Daoy (cell line): Measurements from ENCODE around the gene AOPEP. TPM values are rescaled to one million over a fixed set of nuclear protein-coding genes. Genes with fewer than 3 reads are reported as not detected.

Experiments
- DNase-seq: peaks from one replicate; pipeline ENCODE4 v3.0.0-alpha.2; 2015; ENCODE audit warnings: low read depth
- total RNA-seq: library from RNA; depleted of rRNA; stranded (reverse); fragments of >200 nt; shearing (Covaris generic); gene quantifications from 2 replicates; pipeline ENCODE4 v1.2.3, GENCODE V29; 2014

The AOPEP gene
- total RNA-seq, 1 experiment from 2014 or later, result 37.8 TPM

GRCh38 chr9:94791435-94791834 is 64.9 kb downstream of the AOPEP start:
- no peak for DNase-seq

GRCh38 chr9:94792511-94792910 is 66.0 kb downstream of the AOPEP start:
- DNase-seq, result peak; percentile 61

- no peak for DNase-seq
Observed at GRCh38 chr9:94794476-94795167, 68.1 kb downstream of the AOPEP start.

GRCh38 chr9:94796687-94797086 is 70.2 kb downstream of the AOPEP start:
- DNase-seq, result no peak

GRCh38 chr9:94798201-94798600 is 71.7 kb downstream of the AOPEP start:
- no peak for DNase-seq

GRCh38 chr9:94798708-94799107 is 72.2 kb downstream of the AOPEP start:
- no peak for DNase-seq

- DNase-seq, result peak; percentile 88
Observed at GRCh38 chr9:94799578-94800264, 73.2 kb downstream of the AOPEP start.

GRCh38 chr9:94800424-94801117 is 74.1 kb downstream of the AOPEP start:
- no peak for DNase-seq

GRCh38 chr9:94801234-94801633 is 74.7 kb downstream of the AOPEP start:
- DNase-seq, result no peak

- no peak for DNase-seq
Observed at GRCh38 chr9:94801681-94802080, 75.2 kb downstream of the AOPEP start.

- no peak for DNase-seq
Observed at GRCh38 chr9:94802251-94802650, 75.8 kb downstream of the AOPEP start.

- peak; percentile 88 for DNase-seq
Observed at GRCh38 chr9:94802793-94803192, 76.3 kb downstream of the AOPEP start.

GRCh38 chr9:94804316-94804715 is 77.8 kb downstream of the AOPEP start:
- no peak for DNase-seq

- DNase-seq, result no peak
Observed at GRCh38 chr9:94805051-94805489, 78.6 kb downstream of the AOPEP start.

- peak; percentile 66 for DNase-seq
Observed at GRCh38 chr9:94805585-94805984, 79.1 kb downstream of the AOPEP start.

- peak; percentile 30 for DNase-seq
Observed at GRCh38 chr9:94806307-94806893, 79.9 kb downstream of the AOPEP start.

- no peak for DNase-seq
Observed at GRCh38 chr9:94807556-94807955, 81.1 kb downstream of the AOPEP start.

- DNase-seq, result peak; percentile 34
Observed at GRCh38 chr9:94808926-94809700, 82.6 kb downstream of the AOPEP start.

GRCh38 chr9:94809778-94810177 is 83.3 kb downstream of the AOPEP start:
- no peak for DNase-seq

GRCh38 chr9:94811074-94811473 is 84.6 kb downstream of the AOPEP start:
- no peak for DNase-seq

GRCh38 chr9:94812343-94812742 is 85.8 kb downstream of the AOPEP start:
- DNase-seq, result peak; percentile 91

- no peak for DNase-seq
Observed at GRCh38 chr9:94813379-94813778, 86.9 kb downstream of the AOPEP start.
